Heart right ventricle (tissue), 16 donors: ENCODE measurements around the gene UBE2G1. TPM values are rescaled to one million over a fixed set of nuclear protein-coding genes. Genes with fewer than 3 reads are reported as not detected.

Source experiments
- ATAC-seq, 8 donors: fragments of 200-7000 bp; cut with Tn5 transposase; one replicate each; pipeline ENCODE4 v1.9.1; 2020; ENCODE audit warnings: mild to moderate bottlenecking in 8 of 8, moderate library complexity in 8 of 8, moderate number of reproducible peaks in 1 of 8
- DNase-seq, 2 donors: peaks; one replicate each; pipeline ENCODE4 v3.0.0-alpha.2; 2020
- H3K27ac ChIP-seq, 10 donors: fragments of 200-600 bp; sonication (generic) in 2 of 10; one replicate each; pipeline versions ENCODE4 v1.5.0 to v1.8.0; 2020 to 2022; ENCODE audit warnings: mild to moderate bottlenecking in 3 of 10
- H3K27me3 ChIP-seq, 7 donors: fragments of 200-600 bp; one replicate each; pipeline ENCODE4 v1.8.0; 2021 to 2022; ENCODE audit warnings: mild to moderate bottlenecking in 2 of 7
- H3K36me3 ChIP-seq, 9 donors: fragments of 200-600 bp; sonication (generic) in 1 of 9; one replicate each; pipeline versions ENCODE4 v1.5.0 to v1.8.0; 2020 to 2022; ENCODE audit warnings: mild to moderate bottlenecking in 2 of 9
- H3K4me1 ChIP-seq, 9 donors: fragments of 200-600 bp; sonication (generic) in 1 of 9; one replicate each; pipeline versions ENCODE4 v1.5.0 to v1.8.0; 2020 to 2022; ENCODE audit warnings: mild to moderate bottlenecking in 4 of 9
- H3K4me3 ChIP-seq, 10 donors: fragments of 200-600 bp; sonication (generic) in 2 of 10; one replicate each; pipeline versions ENCODE4 v1.5.0 to v1.8.0; 2020 to 2022; ENCODE audit warnings: mild to moderate bottlenecking in 7 of 10, moderate library complexity in 2 of 10
- H3K9me3 ChIP-seq, 11 donors: fragments of 200-600 bp in 10 of 11; sonication (generic) in 2 of 11; one replicate each; pipeline versions ENCODE4 v1.5.0 to v1.8.0; 2013 to 2022; ENCODE audit warnings: mild to moderate bottlenecking in 2 of 11, control low read depth in 1 of 11, moderate library complexity in 1 of 11
- WGBS, 2 donors: extraction: QIAGEN DNeasy Blood & Tissue Kit; methylation state at CpG; one replicate each; pipeline ENCODE4 v1.1.7; 2013; ENCODE audit warnings: inconsistent platforms in 1 of 2; 5-methylcytosine and 5-hydroxymethylcytosine counted together
- intact Hi-C, 10 donors: fragments of 100-400 bp; cut with DNase I; formaldehyde crosslinking; loops; one replicate each; pipeline versions ENCODE4 v1.11.1 to v1.14.2; 2022
- polyA plus RNA-seq, 2 donors: library from polyadenylated mRNA; stranded (reverse); fragments of 200-250 nt; gene quantifications; one replicate each; pipeline ENCODE4 v1.2.3, GENCODE V29; 2013
- total RNA-seq, 10 donors: library from RNA; stranded (reverse); fragmentation: NEBNext Ultra II Directional in 3 of 10; extraction: Animal tissue kit (Norgen Biotek cat#: 25700) in 3 of 10; gene quantifications; one replicate each; pipeline versions ENCODE4 v1.2.1 to v1.2.4, GENCODE V29; 2021 to 2023
- TF ChIP-seq, protein P1 (sequence below), 9 donors: fragments of 200-600 bp; sonication (generic) in 2 of 9; IDR thresholded peaks; one replicate each; pipeline versions ENCODE4 v1.5.0 to v1.8.0; 2021 to 2022; ENCODE audit warnings: antibody characterized with exemption in 9 of 9, mild to moderate bottlenecking in 5 of 9, moderate library complexity in 1 of 9
- donor health status: Arrhythmogenic right ventricular cardiomyopathy.
- donor health status: ischemic (EF 13 %, LVEDD 7.1; RV severe dilation, severe dysfunction).
- donor health status: healthy with polysubstance abuse.
- donor health status: DM: no; HTN: yes; CAD: no.
- donor health status: DM: no; HTN: no; CAD: no.
- donor health status: ischemic (EF 25% LVEDD 6.9; RV normal size, moderate dysfunction).
- donor health status: ischemic (EF 25% LVEDD 5.7; RV mildly dilated, moderate dysfunction).
- donor health status: healthy.
- donor health status: DM: yes; HTN: yes; CAD: no.
- donor health status: Ischemic cardiomyopathy.
- donor health status: ischemic (EF 35%, LVEDD 5.7; RV mildly dilated, moderate dysfunction).
- donor health status: nonischemic (EF 11% LVEDD 7.7; RV severe dilation, severe dysfunction).
- donor health status: DM: yes; HTN: yes; CAD: no.
- donor health status: PGD.
- donor health status: ischemic (EF 29% LVEDD 5.4; RV normal size, mild dysfunction).
- donor health status: nonischemic (EF 23%, LVEDD 6.1; RV moderate dilation, normal function).

UBE2G1 gene
- total and polyA plus RNA-seq, 12 donors = 14.9 to 119 (median 100) TPM

GRCh38 chr17:4250887-4251286 lies 115.6 kb downstream of the UBE2G1 start:
- WGBS, 2 donors = 81 to 90% methylated on average over 2 of the region's 2 CpGs
- ATAC-seq = peak in 2 of 8 donors; percentile 50 to 64
- H3K4me1 ChIP-seq = peaks cover 0 to 48% (median 35%) of the 10 kb centered on the region in 9 donors

GRCh38 chr17:4249452-4250029 lies 116.9 kb downstream of the UBE2G1 start:
- 49 to 53% methylated on average over 4 of the region's 4 CpGs for WGBS, 2 donors
- Histone ChIP-seq H3K36me3 (peaks cover 0 to 23% (median 0%) of the 10 kb centered on the region in 9 donors), H3K4me3 (no peak overlapping the region), H3K27me3 (no peaks in the 10 kb centered on the region), H3K4me1 (peaks cover 0 to 48% (median 33%) of the 10 kb centered on the region in 9 donors), H3K27ac (peak overlapping the region in 2 of 10 donors; percentile 18 to 40), H3K9me3 (peaks cover 0 to 6% (median 0%) of the 10 kb centered on the region in 11 donors)
- intact Hi-C loops = no loop called here
- no peak for DNase-seq
- ATAC-seq = peak in 3 of 8 donors; percentile 6 to 50 (median 39)
- TF ChIP-seq, protein P1, sequence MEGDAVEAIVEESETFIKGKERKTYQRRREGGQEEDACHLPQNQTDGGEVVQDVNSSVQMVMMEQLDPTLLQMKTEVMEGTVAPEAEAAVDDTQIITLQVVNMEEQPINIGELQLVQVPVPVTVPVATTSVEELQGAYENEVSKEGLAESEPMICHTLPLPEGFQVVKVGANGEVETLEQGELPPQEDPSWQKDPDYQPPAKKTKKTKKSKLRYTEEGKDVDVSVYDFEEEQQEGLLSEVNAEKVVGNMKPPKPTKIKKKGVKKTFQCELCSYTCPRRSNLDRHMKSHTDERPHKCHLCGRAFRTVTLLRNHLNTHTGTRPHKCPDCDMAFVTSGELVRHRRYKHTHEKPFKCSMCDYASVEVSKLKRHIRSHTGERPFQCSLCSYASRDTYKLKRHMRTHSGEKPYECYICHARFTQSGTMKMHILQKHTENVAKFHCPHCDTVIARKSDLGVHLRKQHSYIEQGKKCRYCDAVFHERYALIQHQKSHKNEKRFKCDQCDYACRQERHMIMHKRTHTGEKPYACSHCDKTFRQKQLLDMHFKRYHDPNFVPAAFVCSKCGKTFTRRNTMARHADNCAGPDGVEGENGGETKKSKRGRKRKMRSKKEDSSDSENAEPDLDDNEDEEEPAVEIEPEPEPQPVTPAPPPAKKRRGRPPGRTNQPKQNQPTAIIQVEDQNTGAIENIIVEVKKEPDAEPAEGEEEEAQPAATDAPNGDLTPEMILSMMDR (IDR thresholded peaks at IDR 0.05) = peak; percentile 16 to 61 (median 50)

More at GRCh38 chr17:4250887-4251286, 115.6 kb downstream of the UBE2G1 start:
- TF ChIP-seq, protein P1 (IDR thresholded peaks at IDR 0.05) = no peak
- H3K27ac ChIP-seq = peak overlapping the region in 3 of 10 donors; percentile 29 to 35 (median 33)
- intact Hi-C loops = no loop called here
- H3K36me3 ChIP-seq = peaks cover 0 to 24% (median 0%) of the 10 kb centered on the region in 9 donors
- DNase-seq = no peak
- no peaks in the 10 kb centered on the region for H3K27me3 ChIP-seq
- peaks cover 0 to 10% (median 0%) of the 10 kb centered on the region in 11 donors for H3K9me3 ChIP-seq
- H3K4me3 ChIP-seq = no peak overlapping the region

DNA sequence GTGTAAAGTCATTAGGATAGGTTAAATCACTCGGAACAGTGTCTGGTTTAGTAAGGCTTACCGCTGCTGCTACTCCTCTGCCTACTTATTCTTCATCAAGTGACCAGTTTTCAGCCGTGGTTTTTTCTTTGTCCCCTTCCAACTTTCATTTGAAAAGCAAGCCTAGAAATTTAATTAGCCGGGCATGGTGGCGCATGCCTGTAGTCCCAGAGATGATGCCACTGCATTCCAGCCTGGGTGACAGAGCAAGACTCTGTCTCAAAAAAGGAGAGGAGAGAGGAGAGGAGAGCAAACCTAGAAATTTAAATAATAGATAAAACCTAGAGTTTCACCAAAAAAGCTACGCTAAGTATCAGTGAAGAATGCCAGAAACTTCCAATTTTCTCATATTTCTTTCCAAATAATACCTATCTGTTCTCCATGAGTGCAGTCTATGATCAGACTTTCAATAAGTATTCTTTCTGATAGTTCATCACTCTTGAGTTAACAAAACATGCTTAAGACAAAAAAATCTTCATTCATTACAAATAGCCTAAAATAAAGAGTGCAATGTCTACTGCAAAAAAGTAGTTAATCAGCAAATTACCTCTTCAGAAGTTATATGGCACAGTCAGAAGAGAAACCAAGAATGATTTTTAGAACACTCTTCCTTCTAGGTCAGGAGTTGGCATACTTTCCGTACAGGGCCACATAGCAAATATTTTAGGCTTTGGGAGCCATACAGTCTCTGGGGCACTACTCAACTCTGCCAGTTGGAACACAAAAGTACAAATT lies 117.8 kb downstream of the UBE2G1 start:
- Histone ChIP-seq H3K9me3 (no peaks in the 10 kb centered on the region), H3K4me1 (peaks cover 0 to 55% (median 35%) of the 10 kb centered on the region in 9 donors), H3K4me3 (no peak overlapping the region), H3K27me3 (no peaks in the 10 kb centered on the region), H3K36me3 (peaks cover 0 to 22% (median 0%) of the 10 kb centered on the region in 9 donors), H3K27ac (peak overlapping the region in 4 of 10 donors; percentile 18 to 63 (median 36))
- ATAC-seq = peak in 3 of 8 donors; percentile 27 to 59 (median 47)
- intact Hi-C loops = no loop called here
- TF ChIP-seq, protein P1 (IDR thresholded peaks at IDR 0.05) = no peak
- 82 to 87% methylated on average over 7 of the region's 7 CpGs for WGBS, 2 donors
- DNase-seq = no peak

DNA sequence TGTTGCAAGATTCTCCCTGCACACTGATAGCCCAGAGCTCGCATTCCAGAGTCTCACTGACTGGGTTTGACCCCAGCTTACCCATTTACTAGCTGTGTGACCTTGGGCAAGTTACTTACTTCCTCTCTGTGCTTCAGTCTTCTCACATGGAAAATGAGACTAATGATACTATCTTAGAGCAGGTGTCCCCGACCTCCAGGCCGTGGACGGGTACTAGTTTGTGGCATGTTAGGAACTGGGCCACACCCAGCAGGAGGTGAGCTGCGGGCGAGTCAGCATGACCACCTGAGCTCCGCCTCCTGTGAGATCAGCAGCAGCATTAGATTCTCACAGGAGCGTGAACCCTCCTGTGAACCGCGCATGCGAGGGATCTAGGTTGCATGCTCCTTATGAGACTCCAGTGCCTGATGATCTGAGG lies 118.5 kb downstream of the UBE2G1 start:
- intact Hi-C loops = no loop called here
- peaks cover 0 to 29% (median 0%) of the 10 kb centered on the region in 9 donors for H3K36me3 ChIP-seq
- peaks cover 0 to 61% (median 35%) of the 10 kb centered on the region in 9 donors for H3K4me1 ChIP-seq
- no peaks in the 10 kb centered on the region for H3K9me3 ChIP-seq
- H3K27me3 ChIP-seq = no peaks in the 10 kb centered on the region
- H3K4me3 ChIP-seq = no peak overlapping the region
- ATAC-seq (peak in 2 of 8 donors; percentile 39 to 53), DNase-seq (no peak)
- TF ChIP-seq, protein P1 (IDR thresholded peaks at IDR 0.05) = no peak
- peak overlapping the region in 4 of 10 donors; percentile 18 to 63 (median 32) for H3K27ac ChIP-seq
- 87 to 88% methylated on average over 11 of the region's 11 CpGs for WGBS, 2 donors
